ENCODE data around the gene CCDC43. TPM values are rescaled to one million over a fixed set of nuclear protein-coding genes. Genes with fewer than 3 reads are reported as not detected.

The CCDC43 gene
- total RNA-seq, 1 experiment from 2014 or later = 33.0 TPM

- H3K9me3 ChIP-seq (ENCODE audit: control insufficient read depth in 1 of 2, insufficient read depth in 1 of 2, low read depth in 1 of 2, low read length in 2 of 2) = no peaks in the 10 kb centered on the region
- H3K9me2 ChIP-seq (ENCODE audit: insufficient read depth) = no peaks in the 10 kb centered on the region
- DNase-seq (ENCODE audit: low read depth, low spot score) (no peak), ATAC-seq (no peak)
- no peaks in the 10 kb centered on the region for H4K20me1 ChIP-seq (ENCODE audit: insufficient read depth)
- no peaks in the 10 kb centered on the region for H3K79me2 ChIP-seq (ENCODE audit: insufficient read depth, low read length)
- ChIA-PET CTCF (no interaction called here), RAD21 (ENCODE audit: low non-redundant PET in 1 of 2, low total read pairs in 2 of 2, uncharacterized antibody in 2 of 2, unreplicated experiment in 2 of 2) (no interaction called here), POLR2A (no interaction called here)
- H3K4me1 ChIP-seq (ENCODE audit: control insufficient read depth in 1 of 2, insufficient read depth in 2 of 2, low read length in 2 of 2) = no peaks in the 10 kb centered on the region
- H3K4me2 ChIP-seq (ENCODE audit: low read length) = no peak overlapping the region
- no TSS peak for BruUV-seq (replicated peaks)
- no peak overlapping the region for H3K9ac ChIP-seq (ENCODE audit: low read length)
- TF ChIP-seq FOSL1 (IDR thresholded peaks at IDR 0.05; ENCODE audit: low read depth) (no peak), ELF1 (IDR thresholded peaks at IDR 0.05; ENCODE audit: borderline replicate concordance, low read depth) (no peak), SP1 (IDR thresholded peaks at IDR 0.05; ENCODE audit: low read depth) (no peak), EZH2 (IDR thresholded peaks at IDR 0.05) (no peak), EZH2phosphoT487 (IDR thresholded peaks at IDR 0.05; ENCODE audit: borderline replicate concordance) (no peak), ZNF274 (IDR thresholded peaks at IDR 0.05; ENCODE audit: low read depth, low read length) (no peak), EGR1 (IDR thresholded peaks at IDR 0.05; ENCODE audit: low read depth) (no peak), ZFX (IDR thresholded peaks at IDR 0.05) (no peak), POLR2AphosphoS5 (IDR thresholded peaks at IDR 0.05; ENCODE audit: low read depth, low read length) (no peak), CBX3 (IDR thresholded peaks at IDR 0.05; ENCODE audit: low read depth) (no peak), ATF3 (IDR thresholded peaks at IDR 0.05) (no peak), TCF7L2 (IDR thresholded peaks at IDR 0.05; ENCODE audit: borderline replicate concordance, extremely low read depth, insufficient read depth, insufficient read length) (no peak), SIN3A (IDR thresholded peaks at IDR 0.05; ENCODE audit: low read depth) (no peak), MAX (IDR thresholded peaks at IDR 0.05) (no peak), CTCF (IDR thresholded peaks at IDR 0.05 in 2 of 3, conservative IDR thresholded peaks at IDR 0.05 in 1 of 3; ENCODE audit: borderline replicate concordance in 1 of 3, insufficient read depth in 1 of 3, low read depth in 2 of 3, low read length in 2 of 3) (no peak)
- H2AFZ ChIP-seq (ENCODE audit: low read depth, low read length, poor library complexity, severe bottlenecking) = no peak overlapping the region
- H3K4me3 ChIP-seq (replicated peaks in 1 of 2; ENCODE audit: low read depth in 1 of 2, low read length in 2 of 2) = no peak overlapping the region
- intact Hi-C loops (cut with micrococcal nuclease) = no loop called here
- H3K27ac ChIP-seq (ENCODE audit: low read depth, low read length) = no peak overlapping the region
- no peaks in the 10 kb centered on the region for H3K27me3 ChIP-seq (ENCODE audit: insufficient read depth, low read length)
- no peaks in the 10 kb centered on the region for H3K36me3 ChIP-seq (ENCODE audit: control insufficient read depth in 1 of 2, insufficient read depth in 2 of 2, low read length in 2 of 2)
Observed at GRCh38 chr17:44628243-44629188, 61.1 kb downstream of the CCDC43 start.

Measured in HCT116 (cell line).